ENCODE measurements around the gene CSGALNACT2. TPM values are rescaled to one million over a fixed set of nuclear protein-coding genes. Genes with fewer than 3 reads are reported as not detected.

Gene CSGALNACT2
- total RNA-seq, 1 donor, result 31.8 TPM

DNA sequence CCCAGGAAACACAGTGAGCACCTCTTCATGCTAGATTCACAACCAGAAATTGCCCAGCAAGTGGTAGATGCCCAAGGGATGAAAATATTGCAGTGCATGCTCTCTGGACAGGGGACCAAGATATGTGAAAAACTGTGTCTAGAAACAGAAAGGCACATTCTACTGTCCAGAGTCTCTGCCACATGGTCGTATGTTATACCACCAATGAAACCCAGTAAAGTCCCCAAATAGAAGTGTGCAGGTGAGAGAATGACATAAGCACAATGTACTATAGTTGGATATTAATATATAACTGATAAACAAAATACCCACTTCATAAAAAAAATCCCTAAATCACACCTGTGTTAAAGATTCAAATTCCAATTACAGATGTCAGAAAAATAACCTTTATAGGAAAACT, 84.8 kb downstream of the CSGALNACT2 start:
- Histone ChIP-seq H4K20me1 (ENCODE audit: insufficient read depth, low read length) (no peaks in the 10 kb centered on the region), H3K4me3 (ENCODE audit: insufficient read depth, low read length) (no peak overlapping the region), H3K9me3 (ENCODE audit: low read depth, low read length) (no peaks in the 10 kb centered on the region), H3K27ac (ENCODE audit: low read depth, low read length) (no peak overlapping the region), H3K4me1 (ENCODE audit: insufficient read depth, low read length) (no peaks in the 10 kb centered on the region), H3K4me2 (ENCODE audit: insufficient read depth, low read length) (no peak overlapping the region), H3K79me2 (ENCODE audit: insufficient read depth, low read length) (no peaks in the 10 kb centered on the region), H3K36me3 (ENCODE audit: insufficient read depth, low read length) (no peaks in the 10 kb centered on the region), H2AFZ (ENCODE audit: low read length) (no peak overlapping the region), H3K27me3 (ENCODE audit: insufficient read depth, low read length) (peaks cover 6% of the 10 kb centered on the region)
- peak; percentile 29 for DNase-seq (ENCODE audit: insufficient read length, low spot score, missing footprints)
- no peak for TF ChIP-seq CTCF (IDR thresholded peaks at IDR 0.05; ENCODE audit: extremely low read depth, low read depth, low read length)

GRCh38 chr10:43224321-43224720, 86.1 kb downstream of the CSGALNACT2 start:
- no peak for TF ChIP-seq CTCF (IDR thresholded peaks at IDR 0.05; ENCODE audit: extremely low read depth, low read depth, low read length)
- no peak overlapping the region for H3K27ac ChIP-seq (ENCODE audit: low read depth, low read length)
- H3K79me2 ChIP-seq (ENCODE audit: insufficient read depth, low read length), result no peaks in the 10 kb centered on the region
- H3K4me1 ChIP-seq (ENCODE audit: insufficient read depth, low read length), result no peaks in the 10 kb centered on the region
- H3K9me3 ChIP-seq (ENCODE audit: low read depth, low read length), result no peaks in the 10 kb centered on the region
- no peaks in the 10 kb centered on the region for H4K20me1 ChIP-seq (ENCODE audit: insufficient read depth, low read length)
- H3K36me3 ChIP-seq (ENCODE audit: insufficient read depth, low read length), result no peaks in the 10 kb centered on the region
- H3K4me2 ChIP-seq (ENCODE audit: insufficient read depth, low read length), result no peak overlapping the region
- H2AFZ ChIP-seq (ENCODE audit: low read length), result no peak overlapping the region
- no peak for DNase-seq (ENCODE audit: insufficient read length, low spot score, missing footprints)
- no peak overlapping the region for H3K4me3 ChIP-seq (ENCODE audit: insufficient read depth, low read length)
- H3K27me3 ChIP-seq (ENCODE audit: insufficient read depth, low read length), result peaks cover 19% of the 10 kb centered on the region

DNA sequence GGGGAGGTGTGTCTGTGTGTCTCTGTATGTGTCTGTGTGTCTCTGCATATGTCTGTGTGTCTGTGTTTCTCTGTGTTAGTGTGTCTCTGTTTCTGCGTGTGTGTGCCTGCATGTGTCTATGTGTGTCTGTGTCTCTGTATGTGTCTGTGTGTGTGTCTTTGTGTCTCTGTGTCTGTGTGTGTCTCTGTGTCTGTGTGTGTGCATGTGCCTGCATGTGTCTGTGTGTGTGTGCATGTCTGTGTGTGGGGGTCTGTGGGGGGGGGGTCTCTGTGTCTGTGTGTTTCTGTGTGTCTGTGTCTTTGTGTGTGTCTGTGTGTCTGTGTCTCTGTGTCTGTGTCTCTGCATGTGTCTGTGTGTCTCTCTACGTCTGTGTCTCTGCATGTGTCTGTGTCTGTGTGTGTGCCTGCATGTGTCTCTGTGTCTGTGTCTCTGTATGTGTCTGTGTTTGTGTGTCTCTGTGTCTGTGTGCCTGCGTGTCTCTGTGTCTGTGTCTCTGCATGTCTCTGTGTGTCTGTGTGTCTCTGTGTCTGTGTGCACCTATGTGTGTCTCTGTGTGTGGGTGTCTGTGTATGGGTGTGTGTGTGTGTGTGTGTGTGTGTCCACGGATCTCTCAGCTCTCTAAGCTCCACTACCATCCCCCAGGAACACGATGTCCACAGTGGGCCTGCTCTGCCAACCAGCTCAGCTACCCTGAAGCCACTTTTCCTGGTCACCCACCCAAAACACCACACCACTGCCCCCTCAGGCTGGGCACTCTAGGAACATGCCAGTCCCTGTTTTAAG, 87.0 kb downstream of the CSGALNACT2 start:
- DNase-seq (ENCODE audit: insufficient read length, low spot score, missing footprints), result no peak
- Histone ChIP-seq H3K27ac (ENCODE audit: low read depth, low read length) (no peak overlapping the region), H3K4me3 (ENCODE audit: insufficient read depth, low read length) (no peak overlapping the region), H2AFZ (ENCODE audit: low read length) (no peak overlapping the region), H3K9me3 (ENCODE audit: low read depth, low read length) (no peaks in the 10 kb centered on the region), H3K36me3 (ENCODE audit: insufficient read depth, low read length) (no peaks in the 10 kb centered on the region), H3K79me2 (ENCODE audit: insufficient read depth, low read length) (no peaks in the 10 kb centered on the region), H4K20me1 (ENCODE audit: insufficient read depth, low read length) (no peaks in the 10 kb centered on the region), H3K4me1 (ENCODE audit: insufficient read depth, low read length) (no peaks in the 10 kb centered on the region), H3K4me2 (ENCODE audit: insufficient read depth, low read length) (no peak overlapping the region), H3K27me3 (ENCODE audit: insufficient read depth, low read length) (peaks cover 27% of the 10 kb centered on the region)
- TF ChIP-seq CTCF (IDR thresholded peaks at IDR 0.05; ENCODE audit: extremely low read depth, low read depth, low read length), result no peak

DNA sequence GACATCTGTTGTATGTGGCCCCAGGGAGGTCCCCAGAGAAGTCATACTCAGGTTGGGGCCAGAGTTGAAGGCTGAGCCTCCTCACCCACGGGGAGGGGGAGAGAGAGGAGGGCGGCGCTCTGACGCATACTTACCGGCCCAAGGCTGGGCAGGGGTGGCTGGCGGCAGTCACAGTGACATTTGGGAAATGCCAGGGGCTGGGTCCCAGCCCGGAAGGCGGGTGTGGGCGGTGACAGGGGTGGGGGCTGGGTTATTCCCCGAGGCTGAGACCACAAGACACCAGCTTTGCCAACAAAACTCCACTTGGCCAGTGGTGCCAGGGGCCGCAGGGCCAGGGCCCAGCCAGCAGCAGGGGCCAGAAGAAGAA, 87.5 kb downstream of the CSGALNACT2 start:
- H4K20me1 ChIP-seq (ENCODE audit: insufficient read depth, low read length), result no peaks in the 10 kb centered on the region
- H2AFZ ChIP-seq (ENCODE audit: low read length), result no peak overlapping the region
- H3K79me2 ChIP-seq (ENCODE audit: insufficient read depth, low read length), result no peaks in the 10 kb centered on the region
- DNase-seq (ENCODE audit: insufficient read length, low spot score, missing footprints), result peak; percentile 72
- H3K4me1 ChIP-seq (ENCODE audit: insufficient read depth, low read length), result no peaks in the 10 kb centered on the region
- no peaks in the 10 kb centered on the region for H3K9me3 ChIP-seq (ENCODE audit: low read depth, low read length)
- peaks cover 33% of the 10 kb centered on the region for H3K27me3 ChIP-seq (ENCODE audit: insufficient read depth, low read length)
- H3K4me2 ChIP-seq (ENCODE audit: insufficient read depth, low read length), result no peak overlapping the region
- no peak overlapping the region for H3K4me3 ChIP-seq (ENCODE audit: insufficient read depth, low read length)
- no peaks in the 10 kb centered on the region for H3K36me3 ChIP-seq (ENCODE audit: insufficient read depth, low read length)
- no peak overlapping the region for H3K27ac ChIP-seq (ENCODE audit: low read depth, low read length)
- TF ChIP-seq CTCF (IDR thresholded peaks at IDR 0.05; ENCODE audit: extremely low read depth, low read depth, low read length), result no peak
